Panc1 (cell line): ENCODE measurements around the gene RPGRIP1. TPM values are rescaled to one million over a fixed set of nuclear protein-coding genes. Genes with fewer than 3 reads are reported as not detected.

Source experiments
- ATAC-seq: fragments of 200-7000 bp; cut with Tn5 transposase; 2 replicates; pipeline ENCODE4 v1.9.1; 2020; ENCODE audit warnings: mild to moderate bottlenecking, moderate library complexity
- BruUV-seq: library from RNA; stranded (reverse); fragments of 400-500 nt; replicated peaks from 2 replicates; lab custom pipeline; 2021; lab: Mats Ljungman, UMichigan
- CTCF ChIA-PET: fragments of 300-600 bp; sonication (Branson Sonifier 250); formaldehyde crosslinking; loops from one replicate; lab custom pipeline; 2022; ENCODE audit warnings: antibody characterized with exemption; lab: Charles Lee
- POLR2A ChIA-PET: fragments of 300-600 bp; sonication (Branson Sonifier 250); formaldehyde crosslinking; loops from one replicate; lab custom pipeline; 2022; ENCODE audit warnings: antibody characterized with exemption; lab: Charles Lee
- DNase-seq: peaks from one replicate; pipeline ENCODE4 v3.0.0-alpha.2; 2010; ENCODE audit warnings: low read depth, low spot score
- H3K27ac ChIP-seq: 2 replicates; pipeline ENCODE4 v1.5.1; 2011; ENCODE audit warnings: mild to moderate bottlenecking, low read length, inconsistent platforms
- H3K27me3 ChIP-seq: fragments of 200-500 bp; sonication (Bioruptor generic); 2 replicates; pipeline ENCODE4 v1.6.0; 2014; ENCODE audit warnings: low read length, inconsistent platforms; ENCODE audit not compliant: control insufficient read depth, insufficient read depth
- H3K36me3 ChIP-seq: fragments of 200-500 bp; sonication (Bioruptor generic); 2 replicates; pipeline ENCODE4 v1.5.1; 2014; ENCODE audit warnings: inconsistent platforms, mild to moderate bottlenecking, low read length, moderate library complexity; ENCODE audit not compliant: control insufficient read depth, insufficient read depth
- H3K4me1 ChIP-seq: 2 replicates; pipeline ENCODE4 v1.5.1; 2011; ENCODE audit warnings: inconsistent platforms, mild to moderate bottlenecking, low read length, moderate library complexity; ENCODE audit not compliant: control insufficient read depth, insufficient read depth
- H3K4me3 ChIP-seq, 2 experiments: 2 replicates each; pipeline ENCODE4 v1.5.1; 2011 to 2012; ENCODE audit warnings: low read depth in 2 of 2, low read length in 2 of 2, mild to moderate bottlenecking in 2 of 2, inconsistent platforms in 1 of 2, moderate library complexity in 1 of 2
- H3K9me3 ChIP-seq: fragments of 200-500 bp; sonication (Bioruptor generic); 2 replicates; pipeline ENCODE4 v1.5.1; 2014; ENCODE audit warnings: low read depth, mild to moderate bottlenecking, inconsistent platforms, low read length, moderate library complexity; ENCODE audit not compliant: control insufficient read depth, insufficient read depth
- CTCF ChIP-seq: fragments of 450-650 bp; IDR thresholded peaks from 2 replicates; pipeline ENCODE4 v1.5.1; 2017; ENCODE audit warnings: mild to moderate bottlenecking
- POLR2AphosphoS5 ChIP-seq: IDR thresholded peaks from 2 replicates; pipeline ENCODE4 v1.6.1; 2012; ENCODE audit warnings: mild to moderate bottlenecking, low read depth, low read length, moderate library complexity
- REST ChIP-seq, 2 experiments: IDR thresholded peaks; 2 replicates each; pipeline ENCODE4 v1.6.1; 2011 to 2012; ENCODE audit warnings: low read depth in 2 of 2, control low read depth in 1 of 2, low read length in 1 of 2, mild to moderate bottlenecking in 1 of 2, moderate library complexity in 1 of 2; ENCODE audit not compliant: insufficient read depth in 1 of 2
- SIN3A ChIP-seq: IDR thresholded peaks from 2 replicates; pipeline ENCODE4 v1.6.1; 2012; ENCODE audit warnings: low read depth, mild to moderate bottlenecking, low read length, moderate library complexity, borderline replicate concordance; ENCODE audit not compliant: insufficient read depth
- TCF7L2 ChIP-seq: IDR thresholded peaks from 2 replicates; pipeline ENCODE4 v1.6.1; 2011; ENCODE audit warnings: mild to moderate bottlenecking, low read depth, low read length, inconsistent platforms
- in situ Hi-C: cut with HindIII; loops from 2 replicates; pipeline ENCODE4 v1.10.0; 2016; ENCODE audit warnings: low sequenced_read_pairs, low pct_unique_long_range_greater_than_20kb
- intact Hi-C: fragments of 100-400 bp; cut with micrococcal nuclease; formaldehyde crosslinking; loops from one replicate; pipeline ENCODE4 v1.10.0; 2022; ENCODE audit not compliant: unreplicated experiment
- total RNA-seq: library from RNA; stranded (reverse); gene quantifications from one replicate; pipeline ENCODE4 v1.2.1, GENCODE V29; 2021; ENCODE audit not compliant: unreplicated experiment

The RPGRIP1 gene
- total RNA-seq, 1 experiment from 2014 or later, result 0.28 TPM

GRCh38 chr14:21261824-21262223, 18.1 kb upstream of the RPGRIP1 start:
- DNase-seq (no peak), ATAC-seq (no peak)
- POLR2A ChIA-PET, result no interaction called here
- Histone ChIP-seq H3K27ac (no peak overlapping the region), H3K9me3 (no peaks in the 10 kb centered on the region), H3K4me3 (no peak overlapping the region), H3K4me1 (peaks cover 46% of the 10 kb centered on the region), H3K36me3 (peaks cover 56% of the 10 kb centered on the region), H3K27me3 (no peaks in the 10 kb centered on the region)
- CTCF ChIA-PET, result no interaction called here
- BruUV-seq, result no TSS peak
- intact Hi-C loops (no loop called here), in situ Hi-C loops (no loop called here)
- TF ChIP-seq TCF7L2 (no peak), SIN3A (no peak), CTCF (no peak)

- in situ Hi-C loops, result no loop called here
- POLR2A ChIA-PET, result no interaction called here
- peaks cover 42% of the 10 kb centered on the region for H3K4me1 ChIP-seq
- TF ChIP-seq CTCF (no peak), POLR2AphosphoS5 (no peak)
- TSS peak; percentile 3 for BruUV-seq
- no peak for DNase-seq
- intact Hi-C loops, result no loop called here
- peaks cover 56% of the 10 kb centered on the region for H3K36me3 ChIP-seq
- no peak for ATAC-seq
- no peaks in the 10 kb centered on the region for H3K9me3 ChIP-seq
- CTCF ChIA-PET, result no interaction called here
- H3K4me3 ChIP-seq, result no peak overlapping the region
- no peak overlapping the region for H3K27ac ChIP-seq
- H3K27me3 ChIP-seq, result no peaks in the 10 kb centered on the region
Observed at GRCh38 chr14:21262410-21262809, 17.5 kb upstream of the RPGRIP1 start.

GRCh38 chr14:21263284-21264024, 16.4 kb upstream of the RPGRIP1 start:
- intact Hi-C loops, result no loop called here
- TF ChIP-seq SIN3A, result no peak
- TF ChIP-seq REST (IDR thresholded peaks at IDR 0.05; ENCODE audit: insufficient read depth in 1 of 2, low read depth in 2 of 2, low read length in 1 of 2), result no peak
- no peak for TF ChIP-seq POLR2AphosphoS5
- no peak for TF ChIP-seq CTCF
- TF ChIP-seq TCF7L2, result no peak
- CTCF ChIA-PET, result no interaction called here
- peak overlapping the region in 1 of 2 experiments; percentile 21; a peak in 1 of 4 replicates for H3K4me3 ChIP-seq
- DNase-seq, result no peak
- no TSS peak for BruUV-seq
- H3K36me3 ChIP-seq, result peaks cover 64% of the 10 kb centered on the region
- H3K9me3 ChIP-seq, result no peaks in the 10 kb centered on the region
- POLR2A ChIA-PET, result interaction anchor here (0.6 kb wide), 1 partner anchor 11 kb away, joined by 3 read pairs; no protein-coding TSS in a partner anchor
- H3K27ac ChIP-seq, result no peak overlapping the region
- peaks cover 40% of the 10 kb centered on the region for H3K4me1 ChIP-seq
- in situ Hi-C loops, result no loop called here
- no peak for ATAC-seq
- no peaks in the 10 kb centered on the region for H3K27me3 ChIP-seq
